Activated naive CD8-positive, alpha-beta T cell treated with anti-CD3 and anti-CD28 coated beads for 36 hours (primary cell): ENCODE data around the gene USP24. TPM values are rescaled to one million over a fixed set of nuclear protein-coding genes. Genes with fewer than 3 reads are reported as not detected.

Experiments
- DNase-seq: peaks from one replicate; pipeline ENCODE4 v3.0.0; 2021
- H3K27ac Mint-ChIP-seq: one replicate; pipeline ENCODE4 v1.8.0; 2022; ENCODE audit warnings: mild to moderate bottlenecking, moderate library complexity, mixed read lengths
- H3K27me3 Mint-ChIP-seq: one replicate; pipeline ENCODE4 v1.8.0; 2022; ENCODE audit warnings: mild to moderate bottlenecking, mixed read lengths
- H3K36me3 Mint-ChIP-seq: one replicate; pipeline ENCODE4 v1.8.0; 2021; ENCODE audit warnings: mild to moderate bottlenecking, mixed read lengths
- H3K4me1 Mint-ChIP-seq: one replicate; pipeline ENCODE4 v1.8.0; 2021; ENCODE audit warnings: mixed read lengths
- H3K4me3 Mint-ChIP-seq: one replicate; pipeline ENCODE4 v1.8.0; 2022; ENCODE audit warnings: mild to moderate bottlenecking, moderate library complexity, mixed read lengths
- H3K9me3 Mint-ChIP-seq: one replicate; pipeline ENCODE4 v1.8.0; 2022; ENCODE audit warnings: mixed read lengths
- total RNA-seq, 2 experiments: library from RNA; stranded (reverse); gene quantifications; one replicate each; pipeline ENCODE4 v1.2.3, GENCODE V29; 2021

USP24 gene
- total RNA-seq, 2 experiments from 2014 or later, result 44.4 to 51.2 TPM

GRCh38 chr1:55049271-55049913 is 165.8 kb downstream of the USP24 start:
- no peaks in the 10 kb centered on the region for H3K4me1 Mint-ChIP-seq
- no peak overlapping the region for H3K4me3 Mint-ChIP-seq
- H3K27ac Mint-ChIP-seq, result no peak overlapping the region
- no peaks in the 10 kb centered on the region for H3K27me3 Mint-ChIP-seq
- DNase-seq, result no peak
- H3K36me3 Mint-ChIP-seq, result no peaks in the 10 kb centered on the region
- no peaks in the 10 kb centered on the region for H3K9me3 Mint-ChIP-seq

GRCh38 chr1:55048453-55049270 is 166.5 kb downstream of the USP24 start:
- DNase-seq, result no peak
- Mint-ChIP-seq H3K4me1 (no peaks in the 10 kb centered on the region), H3K27ac (no peak overlapping the region), H3K27me3 (no peaks in the 10 kb centered on the region), H3K9me3 (no peaks in the 10 kb centered on the region), H3K36me3 (no peaks in the 10 kb centered on the region), H3K4me3 (no peak overlapping the region)

- no peaks in the 10 kb centered on the region for H3K27me3 Mint-ChIP-seq
- no peak for DNase-seq
- H3K9me3 Mint-ChIP-seq, result no peaks in the 10 kb centered on the region
- no peaks in the 10 kb centered on the region for H3K36me3 Mint-ChIP-seq
- no peak overlapping the region for H3K27ac Mint-ChIP-seq
- H3K4me1 Mint-ChIP-seq, result no peaks in the 10 kb centered on the region
- H3K4me3 Mint-ChIP-seq, result no peak overlapping the region
Observed at GRCh38 chr1:55047611-55048010, 167.6 kb downstream of the USP24 start.

GRCh38 chr1:55046871-55047270 is 168.3 kb downstream of the USP24 start:
- Mint-ChIP-seq H3K27me3 (peaks cover 7% of the 10 kb centered on the region), H3K4me1 (no peaks in the 10 kb centered on the region), H3K27ac (no peak overlapping the region), H3K36me3 (no peaks in the 10 kb centered on the region), H3K9me3 (no peaks in the 10 kb centered on the region), H3K4me3 (no peak overlapping the region)
- DNase-seq, result no peak

- H3K4me1 Mint-ChIP-seq, result no peaks in the 10 kb centered on the region
- no peak for DNase-seq
- no peaks in the 10 kb centered on the region for H3K36me3 Mint-ChIP-seq
- H3K4me3 Mint-ChIP-seq, result no peak overlapping the region
- H3K27me3 Mint-ChIP-seq, result peaks cover 22% of the 10 kb centered on the region
- no peak overlapping the region for H3K27ac Mint-ChIP-seq
- no peaks in the 10 kb centered on the region for H3K9me3 Mint-ChIP-seq
Observed at GRCh38 chr1:55045430-55045829, 169.7 kb downstream of the USP24 start.

DNA sequence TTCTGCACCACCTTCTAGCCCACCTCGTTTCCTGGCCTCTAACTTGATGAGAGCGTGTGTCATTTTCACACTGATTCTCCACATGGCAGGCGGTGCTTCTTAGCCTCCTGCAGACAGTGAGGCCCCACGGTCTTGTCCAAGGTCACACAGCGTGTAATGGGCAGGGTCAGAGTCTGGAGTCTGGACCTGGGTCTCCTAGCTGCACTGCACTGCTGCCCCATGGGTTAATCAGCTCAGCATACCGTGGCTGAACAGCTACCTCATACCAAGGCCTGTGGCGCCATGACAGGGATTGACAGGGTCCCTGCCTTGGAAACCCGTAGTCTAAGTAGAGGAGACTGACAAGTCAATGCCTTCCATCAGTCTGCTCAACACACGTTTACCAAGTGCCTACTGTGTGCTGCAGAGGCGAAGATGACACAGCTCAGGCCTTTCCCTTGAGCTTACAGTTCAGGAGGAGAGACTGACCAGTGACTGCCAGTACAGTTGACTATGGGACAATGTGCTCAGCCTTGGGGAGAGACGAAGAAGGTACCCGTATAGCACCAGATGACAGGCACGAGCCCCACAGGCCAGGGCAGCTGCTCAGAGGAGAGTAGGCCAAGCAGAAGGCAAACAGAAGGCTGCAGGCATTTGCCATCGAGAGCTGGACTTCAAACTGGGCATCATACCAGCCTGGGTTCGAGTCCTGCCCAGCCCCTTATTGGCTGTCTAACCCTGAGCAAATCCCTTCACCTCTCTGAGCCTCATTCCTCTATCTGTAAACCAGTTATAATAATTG is 170.4 kb downstream of the USP24 start:
- Mint-ChIP-seq H3K36me3 (no peaks in the 10 kb centered on the region), H3K4me3 (no peak overlapping the region), H3K4me1 (peaks cover 2% of the 10 kb centered on the region), H3K27ac (no peak overlapping the region), H3K9me3 (no peaks in the 10 kb centered on the region), H3K27me3 (peaks cover 28% of the 10 kb centered on the region)
- DNase-seq, result no peak

- no peaks in the 10 kb centered on the region for H3K36me3 Mint-ChIP-seq
- no peak overlapping the region for H3K4me3 Mint-ChIP-seq
- peaks cover 39% of the 10 kb centered on the region for H3K27me3 Mint-ChIP-seq
- DNase-seq, result no peak
- H3K9me3 Mint-ChIP-seq, result no peaks in the 10 kb centered on the region
- H3K4me1 Mint-ChIP-seq, result peaks cover 2% of the 10 kb centered on the region
- no peak overlapping the region for H3K27ac Mint-ChIP-seq
Observed at GRCh38 chr1:55043726-55044125, 171.4 kb downstream of the USP24 start.

DNA sequence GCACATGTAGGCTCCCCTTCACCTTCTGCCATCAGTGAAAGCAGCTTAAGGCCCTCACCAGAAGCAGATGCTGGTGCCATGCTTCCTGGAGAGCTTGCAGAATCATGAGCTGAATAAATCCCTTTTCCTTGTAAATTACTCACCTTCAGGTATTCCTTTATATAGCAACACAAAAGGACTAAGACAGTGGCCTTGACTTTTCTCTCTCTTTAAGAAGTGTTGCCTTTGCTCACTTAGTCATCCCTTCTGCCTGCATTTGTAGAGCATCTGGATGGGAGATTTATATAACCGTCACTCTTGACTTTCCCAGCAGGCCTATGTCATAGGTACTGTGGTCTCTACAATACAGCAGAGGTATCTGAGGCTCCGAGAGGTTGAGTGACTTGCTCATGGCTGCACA is 172.2 kb downstream of the USP24 start:
- peaks cover 46% of the 10 kb centered on the region for H3K27me3 Mint-ChIP-seq
- peaks cover 2% of the 10 kb centered on the region for H3K4me1 Mint-ChIP-seq
- H3K4me3 Mint-ChIP-seq, result no peak overlapping the region
- no peaks in the 10 kb centered on the region for H3K36me3 Mint-ChIP-seq
- no peak overlapping the region for H3K27ac Mint-ChIP-seq
- H3K9me3 Mint-ChIP-seq, result no peaks in the 10 kb centered on the region
- DNase-seq, result no peak

GRCh38 chr1:55041613-55042012 is 173.6 kb downstream of the USP24 start:
- H3K36me3 Mint-ChIP-seq, result no peaks in the 10 kb centered on the region
- no peaks in the 10 kb centered on the region for H3K9me3 Mint-ChIP-seq
- H3K4me1 Mint-ChIP-seq, result peaks cover 2% of the 10 kb centered on the region
- no peak overlapping the region for H3K27ac Mint-ChIP-seq
- DNase-seq, result no peak
- H3K4me3 Mint-ChIP-seq, result no peak overlapping the region
- peaks cover 59% of the 10 kb centered on the region for H3K27me3 Mint-ChIP-seq

DNA sequence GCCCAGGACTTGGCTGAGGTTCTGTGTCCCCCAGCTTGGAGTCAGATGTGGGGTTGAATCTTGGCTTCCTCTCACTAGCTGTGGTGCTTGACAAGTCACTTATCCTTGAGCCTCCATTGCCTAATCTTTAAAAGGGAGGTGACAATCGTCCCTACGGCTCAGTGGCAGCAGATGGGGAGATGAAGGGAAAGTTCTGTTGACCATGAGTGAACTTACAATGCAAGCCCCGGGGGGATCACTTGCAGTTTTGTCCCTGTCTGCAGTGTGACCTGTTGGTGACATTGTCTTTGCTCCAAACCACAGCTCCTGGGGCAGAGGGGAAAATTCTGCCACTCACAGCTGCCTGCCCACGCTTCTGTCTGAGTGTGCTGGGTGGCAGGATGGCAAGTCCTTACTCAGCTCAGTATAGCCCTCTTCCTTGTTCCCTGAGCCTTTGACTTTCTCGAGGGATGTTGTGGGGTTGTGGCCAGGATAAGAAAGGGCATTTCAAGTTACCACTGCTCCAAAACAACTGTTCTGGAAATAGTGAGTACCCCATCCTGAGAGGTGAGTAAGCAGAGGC is 174.2 kb downstream of the USP24 start:
- Mint-ChIP-seq H3K27me3 (peaks cover 64% of the 10 kb centered on the region), H3K4me1 (peaks cover 2% of the 10 kb centered on the region), H3K4me3 (no peak overlapping the region), H3K9me3 (no peaks in the 10 kb centered on the region), H3K36me3 (no peaks in the 10 kb centered on the region), H3K27ac (no peak overlapping the region)
- no peak for DNase-seq

DNA sequence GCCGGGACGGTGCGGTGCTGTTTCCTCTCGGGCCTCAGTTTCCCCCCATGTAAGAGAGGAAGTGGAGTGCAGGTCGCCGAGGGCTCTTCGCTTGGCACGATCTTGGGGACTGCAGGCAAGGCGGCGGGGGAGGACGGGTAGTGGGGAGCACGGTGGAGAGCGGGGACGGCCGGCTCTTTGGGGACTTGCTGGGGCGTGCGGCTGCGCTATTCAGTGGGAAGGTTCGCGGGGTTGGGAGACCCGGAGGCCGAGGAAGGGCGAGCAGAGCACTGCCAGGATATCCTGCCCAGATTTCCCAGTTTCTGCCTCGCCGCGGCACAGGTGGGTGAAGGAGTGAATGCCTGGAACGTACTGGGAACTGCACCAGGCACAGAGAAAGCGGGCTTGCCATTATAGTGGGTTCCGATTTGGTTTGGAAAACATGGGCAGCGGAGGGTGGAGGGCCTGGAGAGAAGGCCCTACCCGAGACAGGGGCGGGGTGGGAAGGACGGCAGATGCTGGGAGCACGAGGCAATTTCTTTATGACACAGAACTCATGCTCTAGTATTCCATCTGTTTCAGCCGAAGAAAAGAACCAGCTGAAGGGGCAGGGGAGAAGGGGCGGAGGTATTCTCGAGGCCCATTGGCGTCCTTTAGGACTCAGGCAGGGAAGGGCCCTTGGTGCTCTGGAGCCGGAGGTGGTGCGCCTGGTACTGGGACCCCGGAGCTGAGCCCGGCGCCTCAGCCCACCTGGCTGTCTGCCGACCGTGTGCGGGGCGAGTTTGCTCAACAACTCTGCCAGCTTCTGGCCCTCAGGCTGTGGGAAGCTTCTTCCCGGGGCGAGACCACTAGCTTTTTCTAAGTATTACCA is 174.9 kb downstream of the USP24 start:
- H3K27me3 Mint-ChIP-seq, result peaks cover 71% of the 10 kb centered on the region

GRCh38 chr1:55039342-55040082 is 175.7 kb downstream of the USP24 start, which contains the start of gene PCSK9:
Gene PCSK9 (plus strand): TSS chr1:55039548. CDS start chr1:55039838, 290 bp downstream.
- no peaks in the 10 kb centered on the region for H3K36me3 Mint-ChIP-seq
- no peak within 1 kb of the TSS for H3K27ac Mint-ChIP-seq
- peaks cover 2% of the 10 kb centered on the region for H3K4me1 Mint-ChIP-seq
- no peak for DNase-seq
- H3K9me3 Mint-ChIP-seq, result no peaks in the 10 kb centered on the region
- H3K27me3 Mint-ChIP-seq, result peaks cover 73% of the 10 kb centered on the region
- no peak within 1 kb of the TSS for H3K4me3 Mint-ChIP-seq

More for the DNA sequence above, 174.9 kb downstream of the USP24 start:
- Mint-ChIP-seq H3K4me1 (peaks cover 2% of the 10 kb centered on the region), H3K9me3 (no peaks in the 10 kb centered on the region), H3K36me3 (no peaks in the 10 kb centered on the region), H3K4me3 (no peak overlapping the region), H3K27ac (no peak overlapping the region)
- DNase-seq, result no peak

GRCh38 chr1:55038974-55039341 is 176.2 kb downstream of the USP24 start:
- no peak overlapping the region for H3K27ac Mint-ChIP-seq
- H3K27me3 Mint-ChIP-seq, result peaks cover 73% of the 10 kb centered on the region
- H3K9me3 Mint-ChIP-seq, result no peaks in the 10 kb centered on the region
- no peak for DNase-seq
- no peaks in the 10 kb centered on the region for H3K36me3 Mint-ChIP-seq
- H3K4me3 Mint-ChIP-seq, result no peak overlapping the region
- peaks cover 2% of the 10 kb centered on the region for H3K4me1 Mint-ChIP-seq

DNA sequence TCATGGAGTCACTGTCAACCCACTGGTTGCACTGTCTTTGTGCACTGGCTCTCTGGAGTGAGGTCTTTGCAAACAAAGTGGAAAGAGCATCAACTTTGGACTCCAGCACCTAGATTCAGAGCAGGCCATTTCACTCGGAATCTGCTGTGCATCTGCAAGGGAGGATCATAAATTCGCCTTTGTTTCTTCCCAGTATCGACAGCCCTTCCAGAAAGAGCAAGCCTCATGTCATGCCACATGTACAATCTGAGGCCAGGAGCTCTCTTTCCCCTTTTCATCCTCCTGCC is 176.7 kb downstream of the USP24 start:
- H3K4me3 Mint-ChIP-seq, result no peak overlapping the region
- no peak overlapping the region for H3K27ac Mint-ChIP-seq
- peaks cover 2% of the 10 kb centered on the region for H3K4me1 Mint-ChIP-seq
- H3K27me3 Mint-ChIP-seq, result peaks cover 74% of the 10 kb centered on the region
- no peaks in the 10 kb centered on the region for H3K36me3 Mint-ChIP-seq
- no peaks in the 10 kb centered on the region for H3K9me3 Mint-ChIP-seq
- DNase-seq, result no peak
